ENCODE measurements around the gene FPR3.
"Not testable (repeated sequence)": the region's sequence is repeated elsewhere in the genome, so short reads cannot be mapped to it uniquely, and the experiment has no call there.

The FPR3 gene

GRCh38 chr19:51784109-51784785 lies 10.7 kb upstream of the FPR3 start:
- DNase-seq (ENCODE audit: low spot score), result no peak

- DNase-seq (ENCODE audit: low spot score), result no peak
These were observed 9.9 kb upstream of the FPR3 start for GRCh38 chr19:51784922-51785690.

- no peak for DNase-seq (ENCODE audit: low spot score)
These were observed 8.1 kb upstream of the FPR3 start for GRCh38 chr19:51786646-51787494.

GRCh38 chr19:51788029-51788428 lies 6.9 kb upstream of the FPR3 start:
- no peak for DNase-seq (ENCODE audit: low spot score)

GRCh38 chr19:51789061-51789795 lies 5.7 kb upstream of the FPR3 start:
- no peak for DNase-seq (ENCODE audit: low spot score)

- DNase-seq (ENCODE audit: low spot score), result no peak
These were observed 2.0 kb upstream of the FPR3 start for GRCh38 chr19:51792932-51793331.

- no peak for DNase-seq (ENCODE audit: low spot score)
These were observed 963 bp upstream of the FPR3 start for GRCh38 chr19:51793994-51794393.

GRCh38 chr19:51796195-51796679 lies 1.3 kb downstream of the FPR3 start:
- DNase-seq (ENCODE audit: low spot score), result no peak

- no peak for DNase-seq (ENCODE audit: low spot score)
These were observed 2.5 kb downstream of the FPR3 start for GRCh38 chr19:51797480-51797879.

GRCh38 chr19:51798062-51798461 lies 3.1 kb downstream of the FPR3 start:
- no peak for DNase-seq (ENCODE audit: low spot score)

- DNase-seq (ENCODE audit: low spot score), result no peak
These were observed 4.2 kb downstream of the FPR3 start for GRCh38 chr19:51799034-51799773.

- no peak for DNase-seq (ENCODE audit: low spot score)
These were observed 5.0 kb downstream of the FPR3 start for GRCh38 chr19:51799774-51800472.

- DNase-seq (ENCODE audit: low spot score), result no peak
These were observed 5.7 kb downstream of the FPR3 start for GRCh38 chr19:51800473-51801244.

- DNase-seq (ENCODE audit: low spot score), result no peak
These were observed 7.8 kb downstream of the FPR3 start for GRCh38 chr19:51802775-51803174.

GRCh38 chr19:51803519-51803918 lies 8.6 kb downstream of the FPR3 start:
- DNase-seq (ENCODE audit: low spot score), result no peak

GRCh38 chr19:51803967-51804366 lies 9.0 kb downstream of the FPR3 start:
- DNase-seq (ENCODE audit: low spot score), result no peak

- not testable (repeated sequence) for DNase-seq (ENCODE audit: low spot score)
These were observed 9.8 kb downstream of the FPR3 start for GRCh38 chr19:51804789-51805188.

GRCh38 chr19:51805396-51805795 lies 10.4 kb downstream of the FPR3 start:
- DNase-seq (ENCODE audit: low spot score), result not testable (repeated sequence)

- not testable (repeated sequence) for DNase-seq (ENCODE audit: low spot score)
These were observed 11.6 kb downstream of the FPR3 start for GRCh38 chr19:51806571-51806970.
